HL-60/S4 treated with phorbol 12-myristate 13-acetate at 8.2 ng/mL for 4 days and 3 days (cell line): Measurements from ENCODE around the gene AKAP8L.
"Not testable (repeated sequence)": the region's sequence is repeated elsewhere in the genome, so short reads cannot be mapped to it uniquely, and the experiment has no call there.

Experiments used
- in situ Hi-C: fragments of 300-500 bp; cut with MboI; formaldehyde crosslinking; loops from 2 replicates; pipeline ENCODE4 v1.15.0; 2022; ENCODE audit warnings: low sequenced_read_pairs

Gene AKAP8L

GRCh38 chr19:15363791-15364190, 55.0 kb downstream of the AKAP8L start:
- in situ Hi-C loops, result not testable (repeated sequence)

DNA sequence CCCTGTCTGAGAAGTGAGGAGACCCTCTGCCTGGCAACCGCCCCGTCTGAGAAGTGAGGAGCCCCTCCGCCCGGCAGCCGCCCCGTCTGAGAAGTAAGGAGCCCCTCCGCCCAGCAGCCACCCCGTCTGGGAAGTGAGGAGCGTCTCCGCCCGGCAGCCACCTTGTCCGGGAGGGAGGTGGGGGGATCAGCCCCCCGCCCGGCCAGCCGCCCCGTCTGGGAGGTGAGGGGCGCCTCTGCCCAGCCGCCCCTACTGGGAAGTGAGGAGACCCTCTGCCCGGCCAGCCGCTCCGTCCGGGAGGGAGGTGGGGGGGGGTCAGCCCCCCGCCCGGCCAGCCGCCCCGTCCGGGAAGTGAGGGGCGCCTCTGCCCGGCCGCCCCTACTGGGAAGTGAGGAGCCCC, 55.7 kb downstream of the AKAP8L start:
- in situ Hi-C loops, result not testable (repeated sequence)

DNA sequence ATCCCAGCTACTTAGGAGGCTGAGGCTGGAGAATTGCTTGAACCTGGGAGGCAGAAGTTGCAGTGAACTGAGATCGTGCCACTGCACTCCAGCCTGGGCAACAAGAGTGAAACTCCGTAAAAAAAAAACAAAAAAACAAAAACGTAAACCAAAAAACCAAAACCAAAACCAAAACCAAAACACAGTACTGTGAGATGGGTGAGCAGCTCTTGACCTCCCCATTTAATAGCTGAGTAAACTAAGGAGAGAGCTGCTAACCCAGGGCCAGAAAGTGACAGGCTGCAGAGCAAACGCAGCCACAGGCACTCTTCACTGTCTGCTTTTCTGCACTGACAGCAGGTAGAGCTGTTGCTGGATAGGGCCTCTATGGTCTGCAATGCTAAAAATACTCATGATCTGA, 58.8 kb downstream of the AKAP8L start:
- in situ Hi-C loops, result not testable (repeated sequence)

- in situ Hi-C loops, result no loop called here
Observed at GRCh38 chr19:15358918-15359317, 59.9 kb downstream of the AKAP8L start.

DNA sequence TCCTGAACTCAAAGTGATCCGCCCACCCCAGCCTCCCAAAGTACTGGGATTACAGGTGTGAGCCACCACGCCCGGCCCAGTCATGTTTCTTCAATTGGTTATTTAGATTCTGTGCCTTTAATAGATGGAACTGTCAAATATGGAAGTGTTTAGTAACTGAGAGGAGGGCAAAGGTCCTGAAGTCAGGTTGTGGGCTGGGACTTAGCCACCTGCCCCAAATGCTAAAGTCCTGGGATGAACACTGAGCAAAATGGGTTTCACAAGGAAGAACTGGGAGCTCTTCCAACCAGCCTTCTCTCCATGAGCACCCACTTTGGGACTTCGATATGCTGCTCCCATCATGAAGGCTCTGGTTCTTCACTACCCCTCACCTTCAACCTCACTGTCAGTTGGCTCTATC, 60.9 kb downstream of the AKAP8L start:
- in situ Hi-C loops, result no loop called here

DNA sequence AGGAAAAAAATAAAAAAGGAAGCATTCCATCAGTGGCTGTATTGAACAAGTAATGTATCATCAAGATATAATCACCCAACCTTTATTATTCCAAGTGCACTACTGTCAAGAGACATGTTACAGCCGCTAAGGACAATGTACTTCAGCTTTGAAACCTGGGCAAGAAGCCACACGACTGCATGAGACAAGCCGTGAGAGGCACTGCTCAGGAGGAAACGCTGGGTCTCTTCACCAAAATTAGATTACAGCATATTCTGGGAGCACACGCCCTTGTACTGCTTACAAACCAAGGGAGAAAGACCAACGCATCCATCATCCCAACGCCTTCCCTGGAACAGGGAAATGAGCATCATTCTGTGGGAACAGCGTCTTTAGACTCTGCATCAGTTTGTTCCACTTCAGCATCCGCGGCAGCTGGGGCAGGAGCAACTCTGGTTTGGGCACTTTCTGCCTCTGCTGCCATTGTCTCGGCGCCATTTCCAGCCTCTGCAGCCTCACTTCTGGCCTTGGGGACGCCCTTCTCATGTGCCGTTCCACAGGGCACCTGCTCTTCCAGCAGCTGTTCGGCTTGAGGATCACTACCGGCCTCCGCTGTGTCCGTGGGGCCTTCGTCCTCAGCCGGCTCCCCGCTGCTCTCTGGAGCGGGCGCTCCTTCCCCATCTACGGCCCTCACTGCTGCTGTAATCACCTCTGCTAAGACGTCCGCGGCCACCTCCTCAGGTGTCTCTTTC, 64.1 kb downstream of the AKAP8L start:
- in situ Hi-C loops, result no loop called here

GRCh38 chr19:15353908-15354307, 64.9 kb downstream of the AKAP8L start:
- in situ Hi-C loops, result no loop called here

DNA sequence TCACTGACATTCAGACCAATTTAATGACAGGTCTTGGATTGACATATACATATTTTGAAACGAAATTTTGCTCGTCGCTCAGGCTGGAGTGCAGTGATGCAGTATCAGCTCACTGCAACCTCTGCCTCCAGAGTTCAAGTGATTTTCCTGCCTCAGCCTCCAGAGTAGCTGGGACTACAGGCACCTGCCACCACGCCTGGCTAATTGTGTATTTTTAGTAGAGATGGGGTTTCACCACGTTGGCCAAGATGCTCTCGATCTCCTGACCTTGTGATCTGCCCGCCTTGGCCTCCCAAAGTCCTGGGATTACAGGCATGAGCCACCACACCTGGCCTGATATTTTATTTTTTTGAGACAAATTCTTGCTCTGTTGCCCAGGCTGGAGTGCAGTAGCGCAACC, 66.3 kb downstream of the AKAP8L start:
- in situ Hi-C loops, result not testable (repeated sequence)

GRCh38 chr19:15341328-15341727, 77.5 kb downstream of the AKAP8L start:
- in situ Hi-C loops, result not testable (repeated sequence)

GRCh38 chr19:15340086-15340485, 78.7 kb downstream of the AKAP8L start:
- in situ Hi-C loops, result no loop called here

DNA sequence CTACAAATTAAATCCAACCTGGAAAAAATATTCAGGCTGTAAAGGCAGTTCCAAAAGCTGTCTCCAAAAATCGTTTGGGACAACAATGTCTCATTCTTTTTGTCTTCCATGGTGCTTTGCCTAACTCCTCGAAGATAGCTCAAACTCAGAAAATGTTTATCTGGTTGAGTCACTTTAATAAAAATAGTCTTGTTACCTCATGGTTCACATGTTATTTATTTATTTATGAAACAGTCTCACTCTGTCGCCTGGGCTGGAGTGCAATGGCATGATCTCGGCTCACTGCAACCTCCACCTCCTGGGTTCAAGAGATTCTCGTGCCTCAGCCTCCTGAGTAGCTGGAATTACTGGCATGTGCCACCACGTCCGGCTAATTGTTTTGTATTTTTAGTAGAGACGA, 81.6 kb downstream of the AKAP8L start:
- in situ Hi-C loops, result no loop called here

DNA sequence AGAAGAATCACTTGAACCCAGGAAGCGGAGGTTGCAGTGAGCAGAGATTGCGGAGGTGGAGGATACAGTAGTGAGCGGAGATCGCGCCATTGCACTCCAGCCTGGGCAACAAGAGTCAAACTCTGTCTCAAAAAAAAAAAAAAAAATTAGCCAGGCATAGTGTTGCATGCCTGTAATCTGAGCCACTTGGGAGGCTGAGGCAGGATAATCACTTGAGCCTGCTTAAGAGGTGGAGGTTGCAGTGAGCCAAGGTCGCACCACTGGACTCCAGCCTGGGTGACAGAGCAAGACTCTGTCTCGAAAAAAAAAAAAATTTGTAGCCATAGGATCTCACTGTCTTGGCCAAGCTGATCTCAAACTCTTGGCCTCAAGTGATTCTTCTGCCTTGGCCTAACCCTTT, 82.8 kb downstream of the AKAP8L start:
- in situ Hi-C loops, result not testable (repeated sequence)

GRCh38 chr19:15332311-15332996, 86.3 kb downstream of the AKAP8L start, which contains the start of gene BRD4:
TSS of gene BRD4 (minus strand) at chr19:15332539. CDS start at chr19:15273099, 59,440 bp downstream.
- in situ Hi-C loops, result no loop called here

DNA sequence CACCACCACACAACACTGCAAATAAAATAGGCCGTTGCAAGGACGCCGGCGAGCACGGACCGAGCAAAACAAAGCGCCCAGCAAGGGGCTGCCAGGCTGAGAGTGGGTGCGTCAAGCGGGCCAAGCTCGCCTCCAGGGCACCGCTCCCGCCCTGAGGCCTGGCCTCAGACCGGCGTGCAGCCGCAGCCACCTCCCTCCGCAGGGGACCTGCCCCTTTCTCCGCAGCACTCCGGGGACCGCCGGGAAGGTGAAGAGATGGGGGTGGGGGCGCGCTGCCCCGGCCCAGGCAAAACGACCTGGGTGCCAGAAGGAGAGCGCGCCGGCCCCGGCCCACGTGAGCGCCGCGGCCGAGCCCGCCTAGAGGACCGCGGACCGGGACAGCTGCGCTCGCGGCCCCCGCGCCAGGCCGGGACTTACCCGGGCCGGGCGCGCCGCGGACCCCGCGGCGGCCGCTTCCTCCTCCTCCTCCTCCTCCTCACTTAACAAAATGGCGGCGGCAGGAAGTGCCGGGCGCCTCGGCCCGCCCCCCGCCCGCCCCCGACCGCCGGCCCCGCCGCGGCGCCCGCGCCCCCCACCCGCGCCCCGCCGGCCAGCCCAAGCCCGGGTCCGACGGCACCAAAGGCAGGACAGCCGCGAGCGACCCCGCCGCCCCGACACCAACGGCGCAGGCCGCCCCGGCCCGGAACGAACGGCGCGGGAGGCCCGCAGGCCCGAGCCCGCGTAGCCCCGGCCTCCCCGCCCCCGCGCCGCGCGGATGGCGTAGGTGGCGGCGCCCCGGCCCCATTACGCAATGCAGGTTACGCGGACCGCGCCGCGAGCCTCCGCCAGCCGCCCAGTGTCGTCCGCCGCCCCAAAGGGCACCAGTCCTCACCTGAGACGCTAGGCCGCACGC, 87.1 kb downstream of the AKAP8L start:
- in situ Hi-C loops, result no loop called here

DNA sequence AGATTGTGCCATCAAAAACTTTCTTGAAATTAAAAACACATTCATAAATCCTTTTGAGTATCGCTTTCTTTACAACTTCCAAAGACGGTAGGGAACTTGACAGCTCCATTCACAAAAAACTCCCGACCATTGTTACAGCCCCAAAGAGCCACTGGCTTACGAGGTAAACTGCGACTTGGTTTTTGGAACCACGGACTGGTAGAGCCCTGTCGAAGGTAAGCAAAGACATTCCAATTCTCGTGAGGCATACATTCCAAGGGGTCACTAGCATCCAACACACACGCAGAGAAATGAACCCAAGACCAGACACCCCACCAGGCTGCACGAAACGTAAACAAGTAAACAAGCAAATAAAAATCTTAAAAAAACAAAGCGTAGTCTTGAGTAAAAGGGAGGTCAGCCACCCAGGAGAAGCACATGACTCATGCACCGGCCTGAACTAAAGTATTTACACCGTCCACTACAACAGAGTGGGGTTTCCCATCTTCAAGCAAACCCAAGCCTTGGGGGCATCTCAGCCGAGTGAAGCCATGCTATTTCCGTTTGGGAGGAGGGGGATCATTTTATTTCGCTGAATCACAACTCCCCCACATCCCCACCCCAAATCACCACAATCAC, 87.9 kb downstream of the AKAP8L start:
- in situ Hi-C loops, result no loop called here
